TTC549 (cell line): Measurements from ENCODE around the gene SENP1.

Experiments
- FAIRE-seq: peaks from 2 replicates; lab custom pipeline; 2012; peaks lifted over from hg19 to GRCh38; lab: Jason Lieb, UNC

Gene SENP1

GRCh38 chr12:48065041-48065440 lies 40.8 kb downstream of the SENP1 start:
- no peak for FAIRE-seq

- no peak for FAIRE-seq
Measured at GRCh38 chr12:48063530-48063929, 42.3 kb downstream of the SENP1 start.

- FAIRE-seq = peak; percentile 15
Measured at GRCh38 chr12:48061938-48062719, 43.8 kb downstream of the SENP1 start.

- FAIRE-seq = no peak
Measured at GRCh38 chr12:48060474-48060873, 45.4 kb downstream of the SENP1 start.

GRCh38 chr12:48058771-48059170 lies 47.1 kb downstream of the SENP1 start:
- no peak for FAIRE-seq

- no peak for FAIRE-seq
Measured at GRCh38 chr12:48054955-48055821, 50.7 kb downstream of the SENP1 start.

- FAIRE-seq = no peak
Measured at GRCh38 chr12:48053883-48054282, 52.0 kb downstream of the SENP1 start.

- no peak for FAIRE-seq
Measured at GRCh38 chr12:48053122-48053521, 52.8 kb downstream of the SENP1 start.

GRCh38 chr12:48051681-48052080 lies 54.2 kb downstream of the SENP1 start:
- FAIRE-seq = no peak

- no peak for FAIRE-seq
Measured at GRCh38 chr12:48050174-48050573, 55.7 kb downstream of the SENP1 start.

- FAIRE-seq = no peak
Measured at GRCh38 chr12:48045965-48046518, 59.8 kb downstream of the SENP1 start.

GRCh38 chr12:48045061-48045846 lies 60.6 kb downstream of the SENP1 start:
- no peak for FAIRE-seq

- FAIRE-seq = no peak
Measured at GRCh38 chr12:48044396-48044795, 61.5 kb downstream of the SENP1 start.

GRCh38 chr12:48043771-48044170 lies 62.1 kb downstream of the SENP1 start:
- no peak for FAIRE-seq

GRCh38 chr12:48041591-48042423 lies 64.1 kb downstream of the SENP1 start:
- FAIRE-seq = no peak

- FAIRE-seq = no peak
Measured at GRCh38 chr12:48040354-48040753, 65.5 kb downstream of the SENP1 start.

- FAIRE-seq = no peak
Measured at GRCh38 chr12:48039151-48039550, 66.7 kb downstream of the SENP1 start.

- FAIRE-seq = no peak
Measured at GRCh38 chr12:48038085-48038484, 67.8 kb downstream of the SENP1 start.

GRCh38 chr12:48037267-48037915 lies 68.5 kb downstream of the SENP1 start:
- no peak for FAIRE-seq

GRCh38 chr12:48036818-48037217 lies 69.1 kb downstream of the SENP1 start:
- FAIRE-seq = no peak
